ENCODE results near the gene DMBX1.

Gene DMBX1

GRCh38 chr1:46489638-46490405 is at the start of gene DMBX1:
DMBX1 (plus strand) TSS chr1:46489836; CDS start chr1:46507011, 17,175 bp downstream.
- no peak for FAIRE-seq

GRCh38 chr1:46440478-46440877 is 49.2 kb upstream of the DMBX1 start:
- no peak for FAIRE-seq

GRCh38 chr1:46442317-46443161 is 47.1 kb upstream of the DMBX1 start:
- no peak for FAIRE-seq

GRCh38 chr1:46444466-46444865 is 45.2 kb upstream of the DMBX1 start:
- no peak for FAIRE-seq

GRCh38 chr1:46445773-46446256 is 43.8 kb upstream of the DMBX1 start:
- FAIRE-seq, result no peak

- FAIRE-seq, result no peak
These were observed 42.8 kb upstream of the DMBX1 start for GRCh38 chr1:46446646-46447498.

GRCh38 chr1:46447499-46448108 is 42.0 kb upstream of the DMBX1 start:
- no peak for FAIRE-seq

- FAIRE-seq, result no peak
These were observed 41.3 kb upstream of the DMBX1 start for GRCh38 chr1:46448109-46448911.

- FAIRE-seq, result no peak
These were observed 40.1 kb upstream of the DMBX1 start for GRCh38 chr1:46449223-46450159.

GRCh38 chr1:46450160-46450517 is 39.5 kb upstream of the DMBX1 start:
- no peak for FAIRE-seq

GRCh38 chr1:46451948-46452930 is 37.4 kb upstream of the DMBX1 start:
- FAIRE-seq, result no peak

GRCh38 chr1:46452931-46453325 is 36.7 kb upstream of the DMBX1 start:
- no peak for FAIRE-seq

GRCh38 chr1:46453449-46453848 is 36.2 kb upstream of the DMBX1 start:
- no peak for FAIRE-seq

GRCh38 chr1:46455951-46456350 is 33.7 kb upstream of the DMBX1 start:
- FAIRE-seq, result no peak

GRCh38 chr1:46456411-46456963 is 33.1 kb upstream of the DMBX1 start:
- FAIRE-seq, result no peak

GRCh38 chr1:46457178-46457577 is 32.5 kb upstream of the DMBX1 start:
- FAIRE-seq, result no peak

- no peak for FAIRE-seq
These were observed 31.4 kb upstream of the DMBX1 start for GRCh38 chr1:46458190-46458589.

- FAIRE-seq, result no peak
These were observed 30.8 kb upstream of the DMBX1 start for GRCh38 chr1:46458846-46459245.

- no peak for FAIRE-seq
These were observed 30.3 kb upstream of the DMBX1 start for GRCh38 chr1:46459315-46459714.
